RWPE1 (cell line): ENCODE results near the gene TOR3A.
A peak's percentile ranks its signal among the peaks of the same experiment; 100 is the strongest.
"Not testable (repeated sequence)": the region's sequence is repeated elsewhere in the genome, so short reads cannot be mapped to it uniquely, and the experiment has no call there.

Experiments
- CTCF ChIA-PET: fragments of 350-600 bp; sonication (Branson Sonifier 250); formaldehyde crosslinking; extraction: SDS; loops from one replicate; lab custom pipeline; 2021; lab: Yijun Ruan, JAX
- POLR2A ChIA-PET: fragments of 400-600 bp; formaldehyde crosslinking; extraction: SDS; loops from one replicate; lab custom pipeline; 2020; ENCODE audit warnings: antibody characterized with exemption; ENCODE audit not compliant: low non-redundant PET; lab: Yijun Ruan, JAX
- DNase-seq: peaks from one replicate; pipeline ENCODE4 v3.0.0; 2012; ENCODE audit warnings: low spot score
- H3K27ac ChIP-seq: fragments of 450-650 bp; 2 replicates; pipeline ENCODE4 v1.5.1; 2017
- CTCF ChIP-seq: fragments of 450-650 bp; conservative IDR thresholded peaks from 2 replicates; pipeline ENCODE4 v1.5.1; 2017; ENCODE audit warnings: low read depth, mild to moderate bottlenecking

The TOR3A gene

DNA sequence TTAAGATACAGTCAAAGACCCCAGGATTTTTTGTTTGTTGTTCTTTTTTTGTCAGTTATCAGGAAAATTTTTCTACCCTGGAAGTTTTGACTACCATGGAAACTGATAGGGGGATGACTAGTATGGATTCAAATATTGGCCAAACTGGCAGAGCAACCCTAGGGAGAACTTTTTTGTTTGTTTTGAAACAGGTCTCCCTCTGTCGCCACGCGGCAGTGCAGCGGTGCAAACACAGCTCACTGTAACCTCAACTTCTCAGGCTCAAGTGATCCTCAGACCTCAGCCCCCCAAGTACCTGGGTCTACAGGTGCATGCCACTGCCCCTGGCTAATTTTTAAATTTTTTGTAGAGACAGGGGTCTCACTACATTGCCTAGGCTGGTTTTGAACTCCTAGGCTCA lies 46.6 kb downstream of the TOR3A start:
- POLR2A ChIA-PET, result no interaction called here
- no peak for DNase-seq
- CTCF ChIA-PET, result interaction anchor here (0.7 kb wide), 1 partner anchor 97 kb away, joined by 6 read pairs; no protein-coding TSS in a partner anchor
- no peak for TF ChIP-seq CTCF
- H3K27ac ChIP-seq, result no peak overlapping the region; the same call in 1 of the 2 replicates

DNA sequence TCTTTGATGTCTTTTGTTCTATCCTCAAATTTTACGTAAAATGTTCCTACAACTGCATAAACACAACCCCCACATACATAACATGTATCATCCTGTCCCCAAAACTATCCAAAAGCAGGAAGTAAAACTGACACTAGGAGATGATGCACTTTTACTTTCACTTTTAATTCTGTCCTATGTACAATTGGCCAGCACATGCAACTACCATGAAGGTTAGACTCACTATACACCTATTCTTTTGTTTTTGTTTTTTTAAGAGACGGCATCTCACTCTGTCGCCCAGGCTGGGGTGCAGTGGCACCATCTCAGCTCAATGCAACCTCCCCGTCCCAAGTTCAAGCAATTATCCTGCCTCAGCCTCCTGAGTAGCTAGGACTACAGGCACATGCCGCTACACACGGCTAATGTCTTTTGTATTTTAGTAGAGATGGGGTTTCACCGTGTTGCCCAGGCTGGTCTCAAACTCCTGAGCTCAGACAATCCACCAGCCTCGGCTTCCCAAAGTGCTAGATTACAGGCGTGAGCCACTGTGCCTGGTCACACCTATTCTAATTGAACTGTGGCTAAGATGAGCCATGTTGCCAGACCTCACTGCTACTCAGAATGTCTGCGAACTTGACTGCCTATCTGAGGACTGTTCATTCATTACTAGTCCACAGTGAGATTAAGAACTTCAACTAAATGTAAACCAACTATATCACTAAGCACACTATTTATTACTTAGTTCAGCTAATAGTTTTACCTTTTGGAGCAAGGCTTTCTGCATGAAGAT lies 48.0 kb downstream of the TOR3A start:
- peak overlapping the region; percentile 77 for H3K27ac ChIP-seq
- CTCF ChIA-PET, result interaction anchor here (1.2 kb wide), 1 partner anchor 21 kb away, joined by 7 read pairs; no protein-coding TSS in a partner anchor
- DNase-seq, result no peak
- POLR2A ChIA-PET, result no interaction called here
- TF ChIP-seq CTCF, result no peak

DNA sequence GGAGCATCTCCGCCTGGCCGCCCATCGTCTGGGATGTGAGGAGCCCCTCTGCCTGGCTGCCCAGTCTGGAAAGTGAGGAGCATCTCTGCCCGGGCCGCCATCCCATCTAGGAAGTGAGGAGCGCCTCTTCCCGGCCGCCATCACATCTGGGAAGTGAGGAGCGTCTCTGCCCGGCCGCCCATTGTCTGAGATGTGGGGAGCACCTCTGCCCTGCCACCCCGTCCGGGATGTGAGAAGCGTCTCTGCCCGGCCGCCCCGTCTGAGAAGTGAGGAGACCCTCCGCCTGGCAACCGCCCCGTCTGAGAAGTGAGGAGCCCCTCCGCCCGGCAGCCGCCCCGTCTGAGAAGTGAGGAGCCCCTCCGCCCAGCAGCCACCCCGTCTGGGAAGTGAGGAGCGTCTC lies 53.3 kb downstream of the TOR3A start:
- POLR2A ChIA-PET, CTCF ChIA-PET, H3K27ac ChIP-seq: not testable (repeated sequence)

GRCh38 chr1:179135707-179136106 lies 53.8 kb downstream of the TOR3A start:
- DNase-seq, CTCF ChIA-PET, POLR2A ChIA-PET, H3K27ac ChIP-seq: not testable (repeated sequence)

More for the DNA sequence above, 53.3 kb downstream of the TOR3A start:
- DNase-seq, result not testable (repeated sequence)

- H3K27ac ChIP-seq, result peak overlapping the region; percentile 66
- ChIA-PET CTCF (interaction anchor here (0.7 kb wide), 1 partner anchor 34 kb away, joined by 4 read pairs; no protein-coding TSS in a partner anchor), POLR2A (no interaction called here)
- no peak for DNase-seq
- no peak for TF ChIP-seq CTCF
These were observed 55.9 kb downstream of the TOR3A start for GRCh38 chr1:179137617-179138255.

GRCh38 chr1:179138755-179139154 lies 56.9 kb downstream of the TOR3A start:
- POLR2A ChIA-PET, CTCF ChIA-PET, DNase-seq: not testable (repeated sequence)
- H3K27ac ChIP-seq, result peak overlapping the region; percentile 66

DNA sequence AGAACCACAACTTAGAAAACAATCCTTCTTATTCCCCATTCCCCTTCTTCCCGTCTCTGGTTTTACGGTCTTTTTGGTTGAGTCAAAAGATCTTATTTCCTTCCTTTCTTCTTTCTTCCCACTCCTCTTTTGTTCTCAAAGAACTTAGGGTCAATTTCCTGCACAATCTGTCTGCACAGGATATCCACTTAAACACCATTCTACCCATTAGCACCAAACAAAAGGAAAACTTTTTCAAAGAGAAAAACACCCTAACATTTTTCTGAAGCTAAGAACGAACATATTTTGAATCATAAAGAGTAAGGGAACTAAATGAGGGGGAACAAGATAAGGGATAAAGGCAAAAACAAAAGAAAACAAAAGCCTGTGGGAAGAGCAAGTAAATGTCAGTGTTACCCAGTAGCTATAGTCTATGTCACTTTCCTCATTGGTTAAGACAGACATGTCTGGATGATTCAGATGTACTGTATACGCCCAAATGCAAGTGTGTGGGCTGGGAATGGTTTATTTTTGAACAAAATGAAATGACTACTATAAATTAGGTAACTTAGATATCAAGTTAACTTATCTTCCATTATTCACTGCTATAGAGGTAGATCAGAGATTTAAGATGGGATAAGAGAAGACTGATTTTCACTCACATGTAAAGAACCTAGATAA lies 59.9 kb downstream of the TOR3A start:
- ChIA-PET POLR2A (no interaction called here), CTCF (interaction anchor here (0.6 kb wide), 1 partner anchor 38 kb away, joined by 6 read pairs; no protein-coding TSS in a partner anchor)
- H3K27ac ChIP-seq, result no peak overlapping the region
- DNase-seq, result peak; percentile 65
- no peak for TF ChIP-seq CTCF
